GM13977 (cell line): ENCODE data around the gene IGF1R.

Source experiments
- DNase-seq: peaks from one replicate; pipeline ENCODE4 v3.0.0; 2012; ENCODE audit warnings: low spot score
- in situ Hi-C: fragments of 300-500 bp; cut with MboI; formaldehyde crosslinking; loops from one replicate; pipeline ENCODE4 v1.12.0; 2022; ENCODE audit warnings: low sequenced_read_pairs, low pct_unique_long_range_greater_than_20kb, mixed read lengths, inconsistent platforms; ENCODE audit not compliant: unreplicated experiment
- TF ChIP-seq, protein P1 (sequence below): IDR thresholded peaks from 2 replicates; pipeline ENCODE4 v1.5.1; 2012; ENCODE audit warnings: mild to moderate bottlenecking, control low read depth; ENCODE audit not compliant: insufficient read depth; ENCODE audit errors: extremely low read depth, missing control alignments

IGF1R gene

GRCh38 chr15:98731712-98732450 lies 83.5 kb downstream of the IGF1R start:
- no peak for DNase-seq
- in situ Hi-C loops, result no loop called here
- TF ChIP-seq, protein P1, sequence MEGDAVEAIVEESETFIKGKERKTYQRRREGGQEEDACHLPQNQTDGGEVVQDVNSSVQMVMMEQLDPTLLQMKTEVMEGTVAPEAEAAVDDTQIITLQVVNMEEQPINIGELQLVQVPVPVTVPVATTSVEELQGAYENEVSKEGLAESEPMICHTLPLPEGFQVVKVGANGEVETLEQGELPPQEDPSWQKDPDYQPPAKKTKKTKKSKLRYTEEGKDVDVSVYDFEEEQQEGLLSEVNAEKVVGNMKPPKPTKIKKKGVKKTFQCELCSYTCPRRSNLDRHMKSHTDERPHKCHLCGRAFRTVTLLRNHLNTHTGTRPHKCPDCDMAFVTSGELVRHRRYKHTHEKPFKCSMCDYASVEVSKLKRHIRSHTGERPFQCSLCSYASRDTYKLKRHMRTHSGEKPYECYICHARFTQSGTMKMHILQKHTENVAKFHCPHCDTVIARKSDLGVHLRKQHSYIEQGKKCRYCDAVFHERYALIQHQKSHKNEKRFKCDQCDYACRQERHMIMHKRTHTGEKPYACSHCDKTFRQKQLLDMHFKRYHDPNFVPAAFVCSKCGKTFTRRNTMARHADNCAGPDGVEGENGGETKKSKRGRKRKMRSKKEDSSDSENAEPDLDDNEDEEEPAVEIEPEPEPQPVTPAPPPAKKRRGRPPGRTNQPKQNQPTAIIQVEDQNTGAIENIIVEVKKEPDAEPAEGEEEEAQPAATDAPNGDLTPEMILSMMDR, result no peak

- in situ Hi-C loops, result no loop called here
- no peak for DNase-seq
- TF ChIP-seq, protein P1, result no peak
Observed at GRCh38 chr15:98733098-98733497, 84.8 kb downstream of the IGF1R start.

GRCh38 chr15:98734466-98735199 lies 86.3 kb downstream of the IGF1R start:
- DNase-seq, result no peak
- TF ChIP-seq, protein P1, result no peak
- in situ Hi-C loops, result no loop called here

GRCh38 chr15:98735304-98735703 lies 87.0 kb downstream of the IGF1R start:
- DNase-seq, result no peak
- TF ChIP-seq, protein P1, result no peak
- in situ Hi-C loops, result no loop called here

- TF ChIP-seq, protein P1, result no peak
- DNase-seq, result no peak
- in situ Hi-C loops, result no loop called here
Observed at GRCh38 chr15:98735895-98736617, 87.7 kb downstream of the IGF1R start.

GRCh38 chr15:98737159-98737558 lies 88.8 kb downstream of the IGF1R start:
- TF ChIP-seq, protein P1, result no peak
- in situ Hi-C loops, result no loop called here
- no peak for DNase-seq
